Measurements from ENCODE around the gene ATP2B2.

Gene ATP2B2

DNA sequence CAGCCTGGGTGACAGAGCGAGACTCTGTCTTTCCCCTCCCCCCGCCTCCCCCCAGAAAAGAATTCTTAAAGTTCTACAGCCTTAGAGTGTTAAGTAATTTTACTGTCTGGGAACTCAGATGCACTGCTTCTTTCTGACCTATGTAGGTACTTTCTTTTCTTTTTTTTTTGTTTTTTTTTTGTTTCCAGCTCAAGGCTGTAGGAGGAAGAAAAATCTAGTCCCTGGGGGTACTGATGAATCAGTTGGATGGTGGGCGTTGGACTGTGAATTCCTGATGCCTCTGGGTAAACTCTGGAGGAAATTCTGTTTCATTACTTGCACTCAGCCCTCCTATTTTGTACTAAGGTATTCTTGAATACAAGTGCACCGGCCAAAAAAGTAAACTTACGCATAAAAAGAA is 223.4 kb downstream of the ATP2B2 start:
- Histone ChIP-seq H3K9me3 (ENCODE audit: control insufficient read depth, low read length) (no peaks in the 10 kb centered on the region), H3K4me1 (ENCODE audit: control insufficient read depth, insufficient read depth, low read length, poor library complexity, severe bottlenecking) (peaks cover 6% of the 10 kb centered on the region), H3K36me3 (ENCODE audit: control insufficient read depth, insufficient read depth, low read length) (peaks cover 64% of the 10 kb centered on the region), H3K27ac (ENCODE audit: low read depth, low read length, severe bottlenecking) (no peak overlapping the region), H3K4me3 (ENCODE audit: extremely low read depth, insufficient read depth, low read length, poor library complexity, severe bottlenecking) (no peak overlapping the region)
- 95% methylated on average over 3 of the region's 5 CpGs; no CpG with 5 or more reads in 1 of the 2 experiments for WGBS, 2 experiments (ENCODE audit: insufficient coverage in 2 of 2)

DNA sequence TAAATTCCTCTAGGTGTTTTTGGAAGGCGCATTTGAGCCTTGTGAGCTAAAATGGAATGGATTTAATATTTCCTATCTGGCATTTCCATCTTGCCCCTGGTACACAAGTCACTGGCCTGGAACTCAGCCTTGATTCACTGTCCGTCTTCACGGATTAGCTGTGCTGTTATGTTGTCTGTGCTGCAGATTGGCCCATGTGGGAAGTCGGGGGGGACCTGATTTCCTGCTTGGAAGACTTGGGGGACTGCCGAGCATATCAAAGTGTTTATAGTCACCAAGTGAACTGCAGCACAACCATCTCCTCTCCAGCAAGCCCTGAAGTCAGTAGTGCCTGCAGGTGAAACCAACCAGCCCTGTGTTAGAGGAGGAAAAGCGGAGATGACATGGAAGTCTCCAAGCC is 224.8 kb downstream of the ATP2B2 start:
- WGBS, 2 experiments (ENCODE audit: insufficient coverage in 2 of 2) = 88 to 100% methylated on average over 3 to 4 of the region's 6 CpGs
- no peak overlapping the region for H3K4me3 ChIP-seq (ENCODE audit: extremely low read depth, insufficient read depth, low read length, poor library complexity, severe bottlenecking)
- H3K4me1 ChIP-seq (ENCODE audit: control insufficient read depth, insufficient read depth, low read length, poor library complexity, severe bottlenecking) = no peaks in the 10 kb centered on the region
- no peak overlapping the region for H3K27ac ChIP-seq (ENCODE audit: low read depth, low read length, severe bottlenecking)
- peaks cover 67% of the 10 kb centered on the region for H3K36me3 ChIP-seq (ENCODE audit: control insufficient read depth, insufficient read depth, low read length)
- H3K9me3 ChIP-seq (ENCODE audit: control insufficient read depth, low read length) = no peaks in the 10 kb centered on the region

DNA sequence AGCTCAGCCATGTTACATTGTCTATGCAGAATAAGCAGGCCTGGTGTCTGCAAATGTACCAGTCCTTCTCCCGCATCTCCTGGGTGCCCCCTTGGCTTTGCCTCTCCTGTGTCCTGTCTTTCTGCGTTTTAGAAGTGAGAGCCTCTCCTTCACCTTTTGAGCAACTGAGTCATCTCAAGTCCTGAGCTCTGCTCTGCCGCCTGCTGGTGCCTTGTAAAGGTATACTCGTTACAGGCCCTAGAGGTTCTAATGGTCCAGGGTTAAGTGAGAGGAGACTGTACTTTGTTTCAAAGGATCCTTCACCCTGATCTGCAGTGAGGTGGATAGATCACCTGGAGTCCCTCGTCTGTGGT is 225.2 kb downstream of the ATP2B2 start:
- H3K27ac ChIP-seq (ENCODE audit: low read depth, low read length, severe bottlenecking) = no peak overlapping the region
- H3K4me1 ChIP-seq (ENCODE audit: control insufficient read depth, insufficient read depth, low read length, poor library complexity, severe bottlenecking) = no peaks in the 10 kb centered on the region
- H3K4me3 ChIP-seq (ENCODE audit: extremely low read depth, insufficient read depth, low read length, poor library complexity, severe bottlenecking) = no peak overlapping the region
- no peaks in the 10 kb centered on the region for H3K9me3 ChIP-seq (ENCODE audit: control insufficient read depth, low read length)
- WGBS, 2 experiments (ENCODE audit: insufficient coverage in 2 of 2) = 88 to 94% methylated on average over 3 to 5 of the region's 5 CpGs
- H3K36me3 ChIP-seq (ENCODE audit: control insufficient read depth, insufficient read depth, low read length) = peaks cover 68% of the 10 kb centered on the region

GRCh38 chr3:10279384-10280176 is 225.8 kb downstream of the ATP2B2 start:
- WGBS, 2 experiments (ENCODE audit: insufficient coverage in 2 of 2) = 92 to 94% methylated on average over 9 to 11 of the region's 13 CpGs
- Histone ChIP-seq H3K4me3 (ENCODE audit: extremely low read depth, insufficient read depth, low read length, poor library complexity, severe bottlenecking) (no peak overlapping the region), H3K4me1 (ENCODE audit: control insufficient read depth, insufficient read depth, low read length, poor library complexity, severe bottlenecking) (no peaks in the 10 kb centered on the region), H3K36me3 (ENCODE audit: control insufficient read depth, insufficient read depth, low read length) (peaks cover 66% of the 10 kb centered on the region), H3K27ac (ENCODE audit: low read depth, low read length, severe bottlenecking) (no peak overlapping the region), H3K9me3 (ENCODE audit: control insufficient read depth, low read length) (no peaks in the 10 kb centered on the region)

DNA sequence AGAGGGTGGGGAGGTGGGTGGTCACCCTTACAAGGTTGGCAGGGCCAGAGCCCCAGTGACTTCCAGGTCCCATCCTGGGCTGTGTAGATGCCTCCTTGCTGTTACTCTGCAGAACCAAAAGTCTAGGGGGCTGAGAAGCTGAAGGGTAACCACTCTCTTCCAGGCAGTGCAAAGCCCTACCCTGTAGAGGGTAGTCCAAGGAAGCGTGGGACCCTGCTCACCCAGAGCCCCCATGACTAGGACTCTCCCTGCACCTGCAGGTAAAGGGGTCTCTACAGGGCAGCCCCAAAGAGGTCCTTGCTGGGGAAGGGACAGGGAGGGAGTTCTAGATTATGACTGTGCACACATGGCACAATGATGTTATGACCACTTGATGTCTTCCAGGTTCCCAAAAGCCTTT is 226.9 kb downstream of the ATP2B2 start:
- H3K36me3 ChIP-seq (ENCODE audit: control insufficient read depth, insufficient read depth, low read length) = peaks cover 65% of the 10 kb centered on the region
- WGBS, 2 experiments (ENCODE audit: insufficient coverage in 2 of 2) = 100% methylated on average over 1 of the region's 1 CpG; no CpG with 5 or more reads in 1 of the 2 experiments
- H3K27ac ChIP-seq (ENCODE audit: low read depth, low read length, severe bottlenecking) = no peak overlapping the region
- H3K4me3 ChIP-seq (ENCODE audit: extremely low read depth, insufficient read depth, low read length, poor library complexity, severe bottlenecking) = no peak overlapping the region
- H3K9me3 ChIP-seq (ENCODE audit: control insufficient read depth, low read length) = no peaks in the 10 kb centered on the region
- no peaks in the 10 kb centered on the region for H3K4me1 ChIP-seq (ENCODE audit: control insufficient read depth, insufficient read depth, low read length, poor library complexity, severe bottlenecking)

DNA sequence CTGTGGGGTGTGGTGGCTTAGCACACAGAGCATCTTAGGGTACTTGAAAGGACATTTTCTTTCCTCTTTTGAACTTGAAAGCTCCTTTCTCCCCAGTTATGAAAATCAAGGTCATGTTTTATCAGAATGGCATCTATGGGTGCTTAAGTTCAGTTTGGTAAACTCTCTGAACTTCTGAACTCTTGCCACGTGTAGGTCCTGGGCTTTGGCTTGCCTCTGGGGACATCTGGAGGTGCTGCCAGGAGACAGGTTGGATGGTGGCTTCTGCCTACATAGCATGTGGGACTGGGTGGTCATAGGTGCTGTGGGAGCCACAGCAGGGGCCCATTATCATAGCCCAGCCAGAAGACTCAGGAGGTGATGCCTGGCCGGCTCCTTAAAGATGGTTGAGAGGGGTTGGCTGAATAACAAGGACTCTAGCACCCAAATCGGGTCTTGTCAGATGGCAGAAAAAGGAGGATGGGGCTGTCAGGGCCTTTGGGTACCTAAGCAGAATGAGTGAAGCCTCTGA is 228.2 kb downstream of the ATP2B2 start:
- WGBS, 2 experiments (ENCODE audit: insufficient coverage in 2 of 2) = 100% methylated on average over 3 of the region's 3 CpGs
- H3K36me3 ChIP-seq (ENCODE audit: control insufficient read depth, insufficient read depth, low read length) = peaks cover 63% of the 10 kb centered on the region

DNA sequence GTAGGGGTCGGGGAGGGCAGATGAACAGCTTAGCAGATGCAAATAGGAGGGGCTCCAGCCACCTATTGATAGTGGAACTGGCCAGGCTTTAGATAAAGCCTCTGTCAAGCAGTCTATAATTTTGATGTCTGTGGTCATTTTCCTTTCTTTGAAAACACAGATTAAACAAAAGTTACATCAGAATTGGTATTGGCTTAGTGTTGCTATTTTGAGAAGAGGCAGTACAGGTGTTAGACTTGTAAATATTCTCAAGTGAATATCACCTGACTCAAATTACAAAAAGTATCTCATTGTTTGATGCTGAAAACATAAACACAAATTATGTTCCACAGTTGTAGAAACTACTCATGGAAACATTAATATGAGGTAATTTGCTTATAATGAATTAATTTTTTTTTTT is 230.8 kb downstream of the ATP2B2 start:
- no peak overlapping the region for H3K27ac ChIP-seq (ENCODE audit: low read depth, low read length, severe bottlenecking)
- H3K4me3 ChIP-seq (ENCODE audit: extremely low read depth, insufficient read depth, low read length, poor library complexity, severe bottlenecking) = no peak overlapping the region
- WGBS, 2 experiments (ENCODE audit: insufficient coverage in 2 of 2) = 100% methylated on average over 1 of the region's 1 CpG; no CpG with 5 or more reads in 1 of the 2 experiments
- H3K36me3 ChIP-seq (ENCODE audit: control insufficient read depth, insufficient read depth, low read length) = peaks cover 67% of the 10 kb centered on the region
- H3K4me1 ChIP-seq (ENCODE audit: control insufficient read depth, insufficient read depth, low read length, poor library complexity, severe bottlenecking) = no peaks in the 10 kb centered on the region
- no peaks in the 10 kb centered on the region for H3K9me3 ChIP-seq (ENCODE audit: control insufficient read depth, low read length)

More for the DNA sequence above, 228.2 kb downstream of the ATP2B2 start:
- Histone ChIP-seq H3K9me3 (ENCODE audit: control insufficient read depth, low read length) (no peaks in the 10 kb centered on the region), H3K27ac (ENCODE audit: low read depth, low read length, severe bottlenecking) (no peak overlapping the region), H3K4me3 (ENCODE audit: extremely low read depth, insufficient read depth, low read length, poor library complexity, severe bottlenecking) (no peak overlapping the region), H3K4me1 (ENCODE audit: control insufficient read depth, insufficient read depth, low read length, poor library complexity, severe bottlenecking) (no peaks in the 10 kb centered on the region)
